ENCODE results near the gene ANKFN1.
"Not testable (repeated sequence)": the region's sequence is repeated elsewhere in the genome, so short reads cannot be mapped to it uniquely, and the experiment has no call there.

The ANKFN1 gene

DNA sequence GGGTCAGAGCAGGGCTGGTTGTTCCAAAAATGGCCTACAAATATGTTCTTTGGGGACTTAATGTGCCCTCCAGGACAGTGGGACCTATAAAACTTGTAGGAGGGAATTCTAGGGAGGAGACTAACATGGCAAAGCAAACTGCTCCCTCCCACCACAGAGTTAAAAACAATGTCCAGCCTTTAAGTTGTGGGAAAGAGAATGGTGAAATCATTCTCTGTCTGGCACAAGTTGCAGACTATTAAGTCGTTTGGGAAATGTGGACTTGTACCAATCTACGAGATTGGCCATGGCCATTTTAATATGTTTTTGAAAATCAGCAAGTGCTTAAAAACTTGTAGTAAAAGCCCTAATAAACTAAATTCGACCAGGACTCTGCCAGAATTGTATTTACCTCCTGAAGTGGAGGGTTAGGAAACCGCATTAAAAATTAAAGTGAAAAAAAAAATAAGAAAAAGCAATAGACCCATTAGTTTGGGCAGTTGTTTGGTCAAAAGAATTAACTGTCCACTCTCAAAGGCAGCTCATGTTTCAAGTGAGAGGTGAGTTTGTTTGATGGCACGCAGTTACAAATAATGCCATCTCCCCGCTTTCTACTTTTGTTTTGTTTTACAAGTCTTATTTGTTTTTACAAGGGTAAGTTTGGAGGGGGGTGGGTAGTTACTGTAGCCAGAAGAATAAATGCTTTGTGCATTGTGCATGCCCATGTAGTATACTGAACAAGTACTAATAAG lies 32.4 kb downstream of the ANKFN1 start:
- no peak for DNase-seq

DNA sequence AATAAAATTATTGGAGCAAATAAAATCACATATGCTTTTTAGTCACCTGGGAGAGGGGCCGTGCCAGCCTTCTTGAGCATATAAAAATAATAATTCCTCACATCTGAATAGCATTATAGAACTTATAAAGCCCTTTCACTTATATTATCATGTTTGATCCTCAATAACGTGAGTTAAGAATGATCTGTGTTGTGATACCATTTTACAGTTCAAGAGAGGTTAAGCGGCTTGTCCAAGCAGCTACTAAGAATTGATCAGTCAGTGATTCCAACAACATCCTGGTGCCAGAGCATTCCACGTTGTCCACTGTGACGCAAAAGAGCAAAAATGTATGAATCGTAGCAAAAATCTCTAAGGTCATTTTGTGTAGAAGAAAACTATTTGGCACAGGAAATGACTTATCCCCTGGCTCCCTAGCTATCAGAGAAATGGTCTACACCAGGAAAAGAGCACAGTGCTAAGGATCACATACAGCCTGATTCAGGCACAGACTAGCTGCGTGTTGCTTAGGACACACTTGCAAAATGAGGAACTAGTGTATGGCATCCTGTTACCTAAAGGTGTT lies 33.0 kb downstream of the ANKFN1 start:
- DNase-seq = no peak

DNA sequence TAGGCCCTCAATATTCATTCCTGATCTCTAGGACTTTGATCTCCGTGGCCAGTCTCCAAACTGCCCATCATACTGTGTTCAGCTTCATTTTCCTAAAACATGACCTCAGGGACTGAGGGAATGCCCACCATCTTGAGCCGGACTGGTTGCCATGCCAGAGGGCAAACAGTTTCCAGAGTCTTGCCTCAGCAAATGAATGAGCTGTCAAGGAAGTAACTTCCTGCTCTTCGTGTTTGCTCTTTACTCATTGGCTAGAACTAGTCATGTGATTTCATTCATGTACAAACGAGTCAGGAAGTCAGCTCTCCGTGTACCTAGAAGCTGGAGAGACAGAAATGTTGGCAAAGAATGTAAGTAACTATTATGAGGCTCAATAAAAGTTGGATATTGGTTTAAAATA lies 50.2 kb downstream of the ANKFN1 start:
- no peak for DNase-seq

DNA sequence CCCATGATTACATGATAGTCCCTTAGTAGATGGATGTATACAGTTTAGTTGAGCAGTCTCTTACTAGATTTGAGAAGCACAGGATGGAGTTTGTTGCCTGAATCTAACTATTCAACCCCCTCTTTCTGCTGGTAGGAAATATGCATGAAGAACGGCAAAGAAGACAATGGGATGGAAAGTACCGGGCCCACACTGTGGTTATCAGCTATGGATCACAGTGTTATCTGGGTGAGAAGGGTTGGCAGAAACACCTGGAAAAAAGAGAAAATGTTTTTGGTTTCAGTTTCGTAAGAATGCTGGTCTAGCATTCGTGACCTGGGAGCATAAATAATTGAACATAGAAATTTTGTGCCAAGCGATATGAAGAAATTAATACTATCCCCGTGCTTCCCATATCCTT lies 53.1 kb downstream of the ANKFN1 start:
- DNase-seq = no peak

DNA sequence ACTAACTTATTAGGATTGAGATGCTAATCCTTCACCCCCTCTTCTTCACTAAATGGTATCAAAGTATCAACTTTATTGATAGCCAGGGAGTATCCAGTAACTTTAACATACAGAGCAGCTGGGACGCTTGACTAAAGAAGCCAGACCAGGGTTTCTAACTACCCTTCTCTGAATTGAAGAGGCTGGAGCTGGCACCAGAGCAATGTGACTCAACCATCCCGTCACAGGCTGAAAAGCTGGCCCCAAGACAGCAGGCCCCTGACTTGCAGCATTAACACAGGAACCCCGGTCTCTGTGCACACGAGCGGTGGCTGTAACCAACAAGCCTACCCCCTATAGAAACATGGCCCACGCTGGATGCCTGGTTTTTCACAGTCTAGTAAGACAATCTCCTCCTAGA lies 59.8 kb downstream of the ANKFN1 start:
- DNase-seq = no peak

DNA sequence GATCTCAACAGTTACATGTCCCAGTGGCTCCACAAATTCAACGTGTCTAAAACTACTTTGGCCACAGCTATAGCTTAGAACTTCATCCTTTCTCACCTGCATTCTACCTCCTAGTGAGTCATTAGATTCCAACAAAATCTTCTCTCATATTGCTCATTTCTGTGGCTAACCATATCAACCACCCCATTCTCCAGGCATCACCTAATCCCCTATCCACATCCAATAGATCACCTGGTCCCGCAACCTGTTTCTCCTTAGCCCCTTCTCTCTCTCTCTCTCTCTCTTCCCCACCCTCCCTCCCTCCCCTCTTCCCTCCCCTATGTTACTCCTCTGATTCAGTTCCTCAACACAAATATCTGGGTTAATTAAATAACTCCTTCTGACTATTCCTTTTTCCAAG lies 64.6 kb downstream of the ANKFN1 start:
- no peak for DNase-seq

DNA sequence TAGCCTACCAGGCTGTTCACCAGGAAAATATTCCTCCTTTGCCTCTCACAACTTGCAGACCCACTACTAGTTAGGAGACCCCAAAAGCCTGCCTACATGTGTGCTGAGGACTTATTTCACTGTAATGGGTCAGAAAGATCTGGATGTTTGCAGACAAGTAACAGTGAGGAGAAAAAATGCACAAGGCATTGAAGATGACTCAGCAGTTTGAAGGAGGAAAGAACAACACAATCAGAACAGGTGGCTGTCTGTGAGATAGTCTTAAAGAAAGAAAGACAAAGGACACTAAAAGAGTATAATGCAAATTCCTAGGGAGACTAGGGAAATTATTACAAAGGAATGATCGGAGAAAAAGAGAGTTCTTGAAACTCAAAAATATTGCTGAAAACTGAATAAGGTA lies 69.0 kb downstream of the ANKFN1 start:
- DNase-seq = no peak

DNA sequence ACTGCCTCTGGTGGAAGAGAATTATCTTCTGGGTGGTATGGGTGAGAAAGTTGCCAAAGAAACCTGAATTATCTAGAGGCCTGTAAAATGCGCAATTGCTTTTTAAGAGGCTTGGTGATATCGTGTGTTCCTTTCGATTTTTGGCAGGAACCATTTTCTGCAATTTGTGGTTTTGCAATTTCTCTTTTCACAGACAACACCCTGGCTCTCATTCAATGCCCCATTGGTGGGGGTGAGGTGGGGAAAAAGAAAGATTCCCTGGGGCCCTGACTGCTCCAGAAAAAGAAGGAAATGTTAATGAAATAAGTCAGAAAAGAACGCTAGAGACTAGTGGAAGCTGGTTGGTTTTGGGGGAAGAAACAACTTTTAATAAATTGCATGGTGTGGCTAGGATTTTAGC lies 77.4 kb downstream of the ANKFN1 start:
- DNase-seq = no peak

DNA sequence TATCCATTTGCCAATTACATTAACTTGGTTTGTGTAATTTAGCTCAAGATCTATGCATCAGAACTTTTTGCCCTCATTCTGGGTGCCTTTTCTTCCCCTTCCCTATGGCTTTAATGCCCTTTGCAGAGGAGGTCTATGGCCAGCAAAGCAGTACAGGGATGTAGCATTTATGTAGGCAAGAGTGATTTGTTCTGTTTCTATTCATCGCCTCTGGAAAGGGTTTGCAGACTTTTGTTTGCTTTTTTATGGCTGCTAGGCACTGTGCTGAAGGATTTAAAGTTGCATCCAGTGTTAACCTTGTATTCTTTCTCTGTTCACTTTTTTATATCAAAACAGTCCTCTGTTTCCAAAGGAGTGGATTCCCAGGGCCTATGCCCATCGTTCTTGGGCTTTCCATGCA lies 78.0 kb downstream of the ANKFN1 start:
- no peak for DNase-seq

DNA sequence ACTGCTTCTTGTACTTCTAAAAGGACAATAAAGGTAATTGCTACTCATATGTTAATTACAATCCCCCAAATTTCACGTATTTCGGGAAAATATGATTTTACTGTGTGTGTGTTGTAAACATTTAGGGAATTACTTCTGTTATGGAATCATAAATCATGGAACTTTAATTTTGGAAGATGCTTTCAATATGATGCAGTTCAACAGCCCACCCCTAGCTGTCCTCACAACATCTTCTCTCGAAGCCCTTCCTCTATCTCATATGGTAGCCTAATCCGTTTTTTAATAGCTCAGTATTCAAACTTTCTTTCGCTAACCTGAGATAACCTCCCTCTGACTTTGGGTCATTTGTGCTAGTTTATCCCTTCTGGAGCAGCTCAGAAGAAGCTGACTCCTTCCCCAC lies 78.4 kb downstream of the ANKFN1 start:
- DNase-seq = no peak

DNA sequence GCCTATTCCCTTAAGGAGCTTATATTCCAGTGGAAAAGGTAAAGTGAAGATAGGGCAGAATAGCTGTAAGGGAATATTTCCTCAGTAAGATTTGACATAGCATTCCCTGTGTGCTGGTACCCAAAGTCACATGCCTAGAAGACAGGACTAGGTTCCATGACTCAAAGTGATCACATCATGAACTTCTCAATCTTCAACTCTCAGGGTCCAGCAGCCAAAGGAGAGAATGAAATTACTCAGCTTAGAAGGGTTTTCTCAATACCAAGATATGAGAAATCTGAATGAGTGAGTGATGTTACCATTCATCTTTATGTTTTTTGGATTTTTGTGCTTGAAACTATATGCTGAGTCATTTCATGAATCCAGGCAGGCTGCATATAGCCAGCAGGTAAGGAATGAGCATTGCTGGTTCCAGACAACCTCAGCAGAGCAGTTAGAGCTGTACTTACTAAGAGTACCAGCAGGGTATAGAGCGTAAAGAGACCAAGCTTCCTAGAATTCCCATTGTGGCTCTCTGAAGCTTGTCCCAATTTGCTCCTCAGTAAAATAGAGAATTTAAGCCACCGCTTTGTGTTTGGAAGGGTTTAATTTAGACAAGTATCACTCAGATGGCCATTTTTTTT lies 91.1 kb downstream of the ANKFN1 start:
- no peak for DNase-seq

DNA sequence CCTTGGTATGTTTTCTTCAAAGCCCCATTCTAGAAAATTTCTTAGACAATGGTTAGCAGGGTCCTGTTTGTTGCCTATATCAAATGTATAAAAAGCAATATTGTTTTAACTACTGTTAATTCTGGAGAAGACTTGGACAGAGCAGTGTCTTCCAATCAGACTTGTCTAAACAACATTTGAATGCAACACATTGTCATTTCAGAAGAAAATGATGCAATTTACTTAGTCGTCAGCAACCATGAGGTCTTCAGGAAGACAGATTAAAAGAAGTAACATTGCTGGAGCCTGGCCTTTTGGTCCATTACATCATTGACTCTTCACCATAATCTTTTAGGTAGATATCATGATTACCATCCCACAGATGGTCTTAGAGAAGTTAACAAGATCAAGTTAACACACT lies 94.5 kb downstream of the ANKFN1 start:
- no peak for DNase-seq

DNA sequence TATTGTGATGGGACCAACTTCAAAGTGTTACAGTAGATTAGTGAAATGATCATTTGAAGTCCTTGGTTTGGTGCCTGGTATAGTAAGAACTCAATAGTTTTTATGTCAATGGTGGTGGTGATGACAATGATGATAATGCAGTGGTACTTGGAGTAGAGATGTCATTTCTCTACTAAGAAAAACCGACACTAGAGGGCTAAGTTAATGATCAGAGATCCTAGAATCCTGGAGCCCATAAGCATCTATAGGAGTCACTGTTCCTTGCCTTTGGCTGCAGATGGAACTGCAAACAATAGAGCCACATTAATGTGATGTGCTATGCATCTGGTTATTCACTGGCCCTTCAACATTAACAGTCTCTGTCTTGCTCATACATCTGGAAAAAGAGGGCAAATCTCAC lies 103.8 kb downstream of the ANKFN1 start:
- no peak for DNase-seq

DNA sequence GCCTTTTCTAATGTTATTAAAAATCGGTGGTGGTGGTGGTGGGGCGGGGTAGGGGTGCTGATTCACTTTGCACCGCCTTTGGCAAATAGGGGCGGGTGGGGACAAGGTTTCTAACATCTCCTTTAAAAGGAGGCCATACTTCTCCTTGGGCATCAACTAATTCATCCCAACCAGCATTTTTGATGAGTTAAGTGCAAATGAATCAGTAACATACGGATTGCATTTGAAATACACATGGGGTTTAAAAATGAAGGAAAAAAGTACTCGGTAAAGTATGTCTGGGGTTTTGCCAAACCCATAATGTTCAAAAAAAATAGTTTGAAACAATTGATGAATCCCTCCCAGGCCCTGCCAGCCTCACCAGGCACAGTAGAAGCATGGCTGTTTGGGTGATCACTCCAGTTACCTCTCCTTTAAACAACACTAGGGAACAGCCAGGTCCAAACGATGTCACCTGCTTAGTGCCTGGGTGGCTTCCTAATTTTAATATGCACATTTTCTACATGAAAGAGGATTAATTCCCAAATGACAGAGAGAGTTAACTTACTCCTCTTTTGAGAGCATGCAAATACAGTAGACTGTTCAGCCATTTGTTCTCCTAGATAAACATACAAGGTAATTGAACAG lies 107.2 kb downstream of the ANKFN1 start:
- DNase-seq = no peak

DNA sequence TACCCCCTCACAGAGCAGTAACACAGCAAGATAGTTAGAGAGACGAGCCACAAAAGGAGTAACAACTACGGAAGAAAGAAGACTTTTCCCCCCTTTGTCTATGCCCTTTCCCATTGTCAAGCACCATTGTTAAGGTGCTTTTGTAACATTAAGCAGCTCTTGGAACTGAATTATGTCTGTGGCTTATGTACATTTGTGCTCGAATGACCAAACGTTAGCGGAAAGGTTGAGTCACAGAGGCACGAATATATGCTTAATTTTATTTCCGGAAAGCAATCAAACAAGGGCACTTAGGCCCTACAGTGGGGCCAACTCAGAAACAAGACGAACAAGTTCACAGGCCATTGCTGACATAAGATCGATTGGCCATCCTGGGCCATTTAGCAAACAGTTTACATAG lies 109.5 kb downstream of the ANKFN1 start:
- no peak for DNase-seq

DNA sequence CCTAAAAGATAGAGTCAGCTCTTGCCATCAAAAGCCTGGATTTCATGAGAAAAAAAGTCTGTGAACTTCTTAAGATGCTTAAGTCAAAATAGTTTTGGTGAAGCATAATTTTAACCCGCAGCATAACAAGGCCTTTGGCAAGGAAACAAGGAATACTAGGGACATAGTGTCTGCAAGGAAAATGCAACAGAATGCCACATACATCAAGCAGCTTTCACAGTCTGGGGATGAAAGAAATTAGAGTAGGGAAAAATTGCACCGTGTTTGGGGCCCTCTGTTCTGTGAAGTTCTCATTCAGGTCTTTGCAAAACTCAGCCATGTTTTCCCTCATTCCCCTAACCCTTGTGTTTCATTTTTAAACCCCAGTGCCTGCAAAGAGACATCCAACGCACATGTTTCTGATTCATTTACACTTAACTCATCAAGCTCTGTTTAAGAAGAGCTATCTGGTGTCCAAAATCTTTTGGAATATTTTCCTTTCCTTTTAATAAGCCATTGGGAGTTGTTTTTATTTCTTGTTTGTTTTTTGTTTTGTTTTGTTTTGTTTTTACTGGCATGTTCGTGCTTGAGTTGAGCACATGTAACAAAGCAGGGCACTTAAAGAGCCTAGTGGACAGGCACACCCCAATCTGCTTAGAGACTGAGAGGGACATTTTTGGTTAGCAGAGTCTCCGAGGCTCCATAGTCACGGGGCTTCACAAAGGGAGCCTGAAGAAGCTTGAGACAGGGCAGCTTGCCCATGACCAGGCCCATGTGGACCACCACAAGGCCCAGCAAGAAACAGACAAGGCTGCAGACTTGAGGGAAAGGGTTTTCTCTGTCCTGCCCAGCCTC lies 116.5 kb downstream of the ANKFN1 start:
- DNase-seq = no peak

DNA sequence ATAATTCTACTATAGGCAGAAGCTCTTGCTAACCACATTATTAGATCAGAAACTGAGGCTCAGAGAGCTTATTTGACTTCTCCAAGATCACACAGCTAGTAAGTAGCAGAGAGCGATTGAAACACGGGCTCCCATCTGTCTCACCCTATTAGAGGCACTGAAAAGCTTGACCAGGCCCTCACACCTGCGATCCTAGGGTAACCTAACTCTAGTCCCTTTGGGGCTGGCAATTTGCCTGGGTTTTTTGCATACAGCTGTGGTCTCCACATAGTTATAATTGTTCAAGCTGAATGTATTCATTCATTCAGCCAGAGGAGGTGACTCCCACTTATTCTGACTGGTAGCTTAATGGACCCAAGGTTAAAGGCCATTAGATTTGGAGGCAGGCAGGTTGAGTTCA lies 121.2 kb downstream of the ANKFN1 start:
- DNase-seq = no peak

DNA sequence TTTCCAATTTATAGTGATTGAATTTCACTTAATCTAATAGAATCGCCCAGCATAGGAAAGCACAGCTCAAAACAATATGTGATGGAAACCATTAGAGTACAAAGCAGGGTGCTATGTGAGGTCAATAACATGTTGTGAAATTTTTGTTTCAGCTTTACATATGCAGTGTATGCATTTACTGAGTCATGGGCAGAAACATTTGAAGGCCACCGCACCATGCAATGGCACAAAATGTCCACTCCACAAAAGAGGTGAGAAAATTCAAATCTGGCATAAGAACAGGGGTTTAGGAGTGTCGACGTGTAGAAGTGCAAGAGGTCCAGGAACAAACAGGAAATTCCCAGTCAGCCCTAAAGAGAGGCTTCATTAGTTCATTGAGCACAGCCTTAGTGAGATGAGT lies 131.2 kb downstream of the ANKFN1 start:
- DNase-seq = no peak

DNA sequence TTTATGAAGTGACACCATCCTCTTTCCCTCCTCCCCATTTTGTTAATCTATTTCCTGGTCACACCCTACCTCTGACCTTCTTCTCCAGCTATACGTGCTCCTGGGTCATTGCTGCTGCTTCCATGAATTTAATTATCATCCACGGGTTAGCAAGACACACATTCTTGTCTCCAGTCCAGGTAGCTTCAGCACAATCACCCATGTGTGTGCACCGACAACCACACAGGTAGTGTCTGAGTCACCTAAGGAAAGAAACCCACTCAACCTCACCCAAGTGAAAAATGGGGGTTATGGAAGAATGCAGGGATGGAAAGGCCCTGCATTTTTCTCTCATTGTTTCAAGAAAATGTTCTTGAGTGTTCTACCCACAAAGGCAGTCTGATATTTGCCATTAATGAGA lies 135.5 kb downstream of the ANKFN1 start:
- not testable (repeated sequence) for DNase-seq

DNA sequence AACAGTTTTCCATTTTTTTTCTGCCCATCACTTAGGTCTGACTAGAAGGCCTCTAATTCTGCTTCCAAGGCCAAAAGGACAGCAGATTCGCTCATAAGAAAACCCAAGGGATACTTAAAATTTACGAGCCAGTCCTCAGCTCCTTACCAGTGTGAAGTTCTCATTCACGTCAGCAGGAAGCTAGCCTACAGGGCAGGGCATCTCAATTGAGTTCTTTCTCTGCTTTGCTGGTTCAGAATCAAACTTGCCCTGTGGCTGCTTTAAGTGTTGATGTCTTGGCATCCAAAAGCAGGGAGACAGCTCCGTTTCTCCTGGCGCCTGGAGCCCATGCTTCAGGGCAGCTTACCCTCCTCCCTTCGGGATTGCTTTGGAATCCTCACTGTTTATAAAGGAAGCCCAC lies 136.0 kb downstream of the ANKFN1 start:
- no peak for DNase-seq

DNA sequence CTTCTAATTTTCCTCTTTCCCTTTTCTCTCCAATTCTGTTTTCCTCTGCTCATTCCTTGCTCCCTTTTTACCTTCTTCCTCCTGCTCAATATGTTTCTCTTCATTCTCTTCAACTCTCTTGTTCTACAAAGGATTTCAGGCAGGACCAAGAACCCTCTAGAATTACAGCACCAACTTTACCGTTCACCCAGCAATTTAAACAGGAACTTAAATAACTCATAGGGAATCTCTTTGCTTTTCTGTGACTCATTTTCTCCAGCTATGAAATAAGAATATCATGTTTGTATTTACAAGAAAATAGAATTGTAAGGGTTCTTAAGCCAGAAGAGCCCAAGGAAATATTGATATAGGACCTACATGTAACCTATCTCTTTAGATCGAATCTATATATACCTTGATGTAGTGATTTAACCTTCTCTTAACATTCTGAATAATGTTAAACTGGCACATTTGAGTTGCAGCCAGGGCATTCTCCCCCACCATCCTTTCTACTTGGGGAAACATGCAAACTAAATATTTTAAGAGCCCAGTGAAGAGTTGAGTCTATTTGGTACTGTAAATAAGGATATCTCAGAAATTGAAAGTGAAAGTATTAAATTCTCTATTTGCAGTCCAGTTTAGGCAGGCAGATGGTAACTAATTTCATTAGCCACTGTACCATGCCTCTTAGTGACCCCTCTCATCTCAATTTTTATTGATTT lies 137.0 kb downstream of the ANKFN1 start:
- no peak for DNase-seq

DNA sequence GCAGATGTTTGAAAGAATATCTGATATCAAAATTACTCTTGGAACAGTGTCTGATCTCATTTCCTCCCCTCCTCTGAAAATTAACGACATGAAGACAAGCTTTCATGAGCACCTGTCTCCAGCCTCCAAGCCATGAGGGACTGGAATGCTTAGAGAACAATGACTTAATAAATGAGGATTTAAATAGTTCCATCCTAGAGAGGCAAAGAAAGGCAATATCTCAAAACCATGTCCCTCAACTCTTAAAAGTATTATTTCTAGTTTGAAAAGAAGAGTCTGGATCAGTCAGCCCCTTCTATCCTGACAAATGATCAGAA lies 137.5 kb downstream of the ANKFN1 start:
- DNase-seq = no peak

Data from activated CD8-positive, alpha-beta memory T cell treated with anti-CD3 and anti-CD28 coated beads for 24 hours (primary cell).